Peyer's patch (tissue), 4 donors: Measurements from ENCODE around the gene MICAL3. TPM values are rescaled to one million over a fixed set of nuclear protein-coding genes. Genes with fewer than 3 reads are reported as not detected.
A peak's percentile ranks its signal among the peaks of the same experiment; 100 is the strongest.
"Not testable (repeated sequence)": the region's sequence is repeated elsewhere in the genome, so short reads cannot be mapped to it uniquely, and the experiment has no call there.

Experiments used
- DNase-seq, 3 donors: peaks; one replicate each; pipeline ENCODE4 v3.0.0-alpha.2; 2017 to 2019
- H3K27ac ChIP-seq, 4 donors: fragments of 200-600 bp; sonication (generic); one replicate each; pipeline ENCODE4 v1.5.1; 2016 to 2019
- H3K27me3 ChIP-seq, 2 donors: fragments of 200-600 bp; sonication (generic); one replicate each; pipeline ENCODE4 v1.5.1; 2019
- H3K36me3 ChIP-seq, 3 donors: fragments of 200-600 bp; sonication (generic); one replicate each; pipeline ENCODE4 v1.5.1; 2016 to 2019
- H3K4me1 ChIP-seq, 4 donors: fragments of 200-600 bp; sonication (generic); one replicate each; pipeline ENCODE4 v1.5.1; 2016 to 2019
- H3K4me3 ChIP-seq, 4 donors: fragments of 200-600 bp; sonication (generic); 1 replicate in 3 of 4; 2 replicates in 1 of 4; pipeline ENCODE4 v1.5.1; 2016 to 2019; ENCODE audit warnings: mild to moderate bottlenecking in 1 of 4
- H3K9me3 ChIP-seq, 4 donors: fragments of 200-600 bp; sonication (generic); one replicate each; pipeline ENCODE4 v1.5.1; 2016 to 2019; ENCODE audit warnings: mild to moderate bottlenecking in 1 of 4
- CTCF ChIP-seq, 6 experiments: fragments of 450-650 bp in 4 of 6; fragments of 200-600 bp in 2 of 6; sonication (generic) in 1 of 6; IDR thresholded peaks; one replicate each; pipeline ENCODE4 v1.5.1; 2017 to 2019; ENCODE audit warnings: antibody characterized with exemption in 6 of 6, mild to moderate bottlenecking in 3 of 6, moderate library complexity in 1 of 6
- POLR2A ChIP-seq, 2 donors: fragments of 450-650 bp; IDR thresholded peaks; one replicate each; pipeline ENCODE4 v1.5.1; 2017; ENCODE audit warnings: antibody characterized with exemption in 2 of 2, mild to moderate bottlenecking in 2 of 2, moderate library complexity in 2 of 2
- total RNA-seq, 4 donors: library from RNA; depleted of rRNA; stranded (reverse); fragments of >200 nt; gene quantifications; one replicate each; pipeline ENCODE4 v1.1.0, GENCODE V29; 2016

Gene MICAL3
- 10 to 100 TPM; 68.5 to 99.1 (median 88.7) TPM for total RNA-seq

- Histone ChIP-seq H3K4me1 (peaks cover 0 to 9% (median 0%) of the 10 kb centered on the region in 4 donors), H3K27ac (peak within 1 kb of the TSS; percentile 52 to 74 (median 68)), H3K9me3 (no peaks in the 10 kb centered on the region), H3K36me3 (no peaks in the 10 kb centered on the region), H3K27me3 (no peaks in the 10 kb centered on the region), H3K4me3 (peak within 1 kb of the TSS; percentile 64 to 83 (median 68))
- TF ChIP-seq POLR2A (IDR thresholded peaks at IDR 0.05) = no peak
- peak in 5 of 6 experiments; percentile 32 to 69 (median 63) for TF ChIP-seq CTCF (IDR thresholded peaks at IDR 0.05)
- DNase-seq = peak; percentile 61 to 82 (median 80)
Observed at GRCh38 chr22:18024276-18024939, at the start of gene MICAL3. Gene MICAL3 (minus strand): TSS chr22:18024561. CDS start chr22:17906812, 117,749 bp downstream.

- not testable (repeated sequence) for H3K27ac ChIP-seq, H3K9me3 ChIP-seq, H3K27me3 ChIP-seq, H3K4me3 ChIP-seq, DNase-seq, H3K36me3 ChIP-seq
- peaks cover 2 to 33% (median 14%) of the 10 kb centered on the region in 4 donors for H3K4me1 ChIP-seq
Observed at GRCh38 chr22:18073927-18074326, 49.6 kb upstream of the MICAL3 start.

GRCh38 chr22:18073467-18073866 lies 49.1 kb upstream of the MICAL3 start:
- peak in 1 of 2 donors; percentile 11 for TF ChIP-seq POLR2A (IDR thresholded peaks at IDR 0.05)
- no peak for TF ChIP-seq CTCF (IDR thresholded peaks at IDR 0.05)
- Histone ChIP-seq H3K9me3 (no peaks in the 10 kb centered on the region), H3K27ac (no peak overlapping the region), H3K36me3 (no peaks in the 10 kb centered on the region), H3K4me3 (no peak overlapping the region), H3K4me1 (peaks cover 2 to 28% (median 12%) of the 10 kb centered on the region in 4 donors), H3K27me3 (no peaks in the 10 kb centered on the region)
- peak in 1 of 3 donors; percentile 65 for DNase-seq

GRCh38 chr22:18071968-18072310 lies 47.6 kb upstream of the MICAL3 start:
- Histone ChIP-seq H3K9me3 (no peaks in the 10 kb centered on the region), H3K36me3 (no peaks in the 10 kb centered on the region), H3K4me3 (no peak overlapping the region), H3K27ac (peak overlapping the region in 1 of 4 donors; percentile 21), H3K4me1 (peaks cover 0 to 29% (median 10%) of the 10 kb centered on the region in 4 donors), H3K27me3 (no peaks in the 10 kb centered on the region)
- DNase-seq = no peak
- TF ChIP-seq CTCF (IDR thresholded peaks at IDR 0.05) (no peak), POLR2A (IDR thresholded peaks at IDR 0.05) (no peak)

GRCh38 chr22:18071307-18071967 lies 47.1 kb upstream of the MICAL3 start:
- H3K4me3 ChIP-seq, H3K27me3 ChIP-seq: not testable (repeated sequence)
- H3K27ac ChIP-seq = peak overlapping the region in 3 of 4 donors; percentile 22 to 70 (median 44)

GRCh38 chr22:18070556-18071306 lies 46.4 kb upstream of the MICAL3 start:
- H3K4me3 ChIP-seq = no peak overlapping the region
- H3K27ac ChIP-seq = peak overlapping the region in 3 of 4 donors; percentile 22 to 74 (median 70)
- no peaks in the 10 kb centered on the region for H3K27me3 ChIP-seq

More at GRCh38 chr22:18071307-18071967, 47.1 kb upstream of the MICAL3 start:
- H3K9me3 ChIP-seq, H3K36me3 ChIP-seq: not testable (repeated sequence)
- peak in 1 of 3 donors; percentile 50 for DNase-seq
- peaks cover 0 to 27% (median 8%) of the 10 kb centered on the region in 4 donors for H3K4me1 ChIP-seq

More at GRCh38 chr22:18070556-18071306, 46.4 kb upstream of the MICAL3 start:
- no peak for TF ChIP-seq POLR2A (IDR thresholded peaks at IDR 0.05)
- peak in 3 of 6 experiments; percentile 27 to 35 (median 30) for TF ChIP-seq CTCF (IDR thresholded peaks at IDR 0.05)
- no peak for DNase-seq
- Histone ChIP-seq H3K4me1 (peaks cover 1 to 23% (median 9%) of the 10 kb centered on the region in 4 donors), H3K9me3 (no peaks in the 10 kb centered on the region), H3K36me3 (no peaks in the 10 kb centered on the region)
